SHP77 (cell line): ENCODE results near the gene TTLL11.

Experiments
- DNase-seq, 2 experiments: peaks; one replicate each; lab custom pipeline; 2025; lab: John Stamatoyannopoulos, UW

TTLL11 gene

DNA sequence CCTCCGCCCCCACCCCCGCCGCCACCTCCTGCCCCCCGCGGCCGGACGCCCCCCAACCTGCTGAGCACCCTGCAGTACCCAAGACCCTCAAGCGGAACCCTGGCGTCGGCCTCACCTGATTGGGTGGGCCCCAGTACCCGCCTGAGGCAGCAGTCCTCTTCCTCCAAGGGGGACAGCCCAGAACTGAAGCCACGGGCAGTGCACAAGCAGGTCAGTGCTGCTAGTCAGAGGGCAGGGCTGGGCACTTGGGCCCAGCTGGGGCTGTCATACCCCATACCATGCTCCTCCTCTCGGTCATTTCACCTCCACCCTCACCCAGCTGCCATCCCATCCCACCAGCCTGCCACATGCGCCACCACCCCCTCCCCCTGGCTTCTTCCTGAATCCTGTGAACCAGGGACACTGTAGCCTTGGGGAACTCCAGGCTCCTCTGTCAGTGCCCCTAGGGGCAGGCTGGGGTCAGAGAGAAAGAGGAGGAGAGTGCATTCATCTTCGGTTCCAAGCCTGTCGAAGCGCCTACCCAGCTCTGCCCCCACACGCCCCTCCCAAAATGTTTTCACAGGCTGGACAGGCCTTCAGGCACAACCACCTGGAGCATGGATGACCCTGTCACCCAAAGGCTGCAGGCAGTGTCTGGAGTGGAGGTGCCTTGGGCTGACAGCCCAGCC lies 319.7 kb downstream of the TTLL11 start:
- no peak for DNase-seq

DNA sequence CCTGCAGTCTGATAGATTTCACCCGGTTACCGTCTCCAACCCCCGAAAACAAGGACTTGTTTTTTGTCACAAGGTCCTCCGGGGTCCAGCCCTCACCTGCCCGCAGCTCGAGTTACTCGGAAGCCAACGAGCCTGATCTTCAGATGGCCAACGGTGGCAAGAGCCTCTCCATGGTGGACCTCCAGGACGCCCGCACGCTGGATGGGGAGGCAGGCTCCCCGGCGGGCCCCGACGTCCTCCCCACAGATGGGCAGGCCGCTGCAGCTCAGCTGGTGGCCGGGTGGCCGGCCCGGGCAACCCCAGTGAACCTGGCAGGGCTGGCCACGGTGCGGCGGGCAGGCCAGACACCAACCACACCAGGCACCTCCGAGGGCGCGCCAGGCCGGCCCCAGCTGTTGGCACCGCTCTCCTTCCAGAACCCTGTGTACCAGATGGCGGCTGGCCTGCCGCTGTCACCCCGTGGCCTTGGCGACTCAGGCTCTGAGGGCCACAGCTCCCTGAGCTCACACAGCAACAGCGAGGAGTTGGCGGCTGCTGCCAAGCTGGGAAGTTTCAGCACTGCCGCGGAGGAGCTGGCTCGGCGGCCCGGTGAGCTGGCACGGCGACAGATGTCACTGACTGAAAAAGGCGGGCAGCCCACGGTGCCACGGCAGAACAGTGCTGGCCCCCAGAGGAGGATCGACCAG lies 320.4 kb downstream of the TTLL11 start:
- DNase-seq = no peak
